Smooth muscle cell (in vitro differentiated cells): ENCODE results near the gene KRTAP10-3. TPM values are rescaled to one million over a fixed set of nuclear protein-coding genes. Genes with fewer than 3 reads are reported as not detected.
"Not testable (repeated sequence)": the region's sequence is repeated elsewhere in the genome, so short reads cannot be mapped to it uniquely, and the experiment has no call there.

Experiments
- DNase-seq: peaks from one replicate; lab custom pipeline; 2025; ENCODE audit not compliant: unreplicated experiment; lab: John Stamatoyannopoulos, UW
- H2AFZ ChIP-seq: fragments of 200-600 bp; sonication (generic); 2 replicates; pipeline ENCODE4 v1.6.0; 2016; ENCODE audit warnings: antibody characterized with exemption, low read depth, mild to moderate bottlenecking
- H3F3A ChIP-seq: fragments of 200-600 bp; sonication (generic); 2 replicates; pipeline ENCODE4 v1.6.0; 2017; ENCODE audit warnings: antibody characterized with exemption, low read depth
- H3K27ac ChIP-seq: fragments of 200-600 bp; sonication (generic); 2 replicates; pipeline ENCODE4 v1.5.1; 2016; ENCODE audit warnings: low read depth, mild to moderate bottlenecking
- H3K27me3 ChIP-seq: fragments of 200-600 bp; sonication (generic); 2 replicates; pipeline ENCODE4 v1.6.1; 2016; ENCODE audit warnings: low read depth, mild to moderate bottlenecking
- H3K36me3 ChIP-seq: fragments of 200-600 bp; sonication (generic); 2 replicates; pipeline ENCODE4 v1.5.1; 2016; ENCODE audit warnings: low read depth
- H3K4me1 ChIP-seq: fragments of 200-600 bp; sonication (generic); 2 replicates; pipeline ENCODE4 v1.5.1; 2016; ENCODE audit warnings: low read depth
- H3K4me2 ChIP-seq: fragments of 200-600 bp; sonication (generic); 2 replicates; pipeline ENCODE4 v1.6.0; 2016; ENCODE audit warnings: mild to moderate bottlenecking
- H3K4me3 ChIP-seq: fragments of 200-600 bp; sonication (generic); 2 replicates; pipeline ENCODE4 v1.5.1; 2016; ENCODE audit warnings: mild to moderate bottlenecking
- H3K79me2 ChIP-seq: fragments of 200-600 bp; sonication (generic); 2 replicates; pipeline ENCODE4 v1.6.0; 2016; ENCODE audit warnings: low read depth, mild to moderate bottlenecking
- H3K9ac ChIP-seq: fragments of 200-600 bp; sonication (generic); 2 replicates; pipeline ENCODE4 v1.6.0; 2016; ENCODE audit warnings: low read depth
- H3K9me3 ChIP-seq: fragments of 200-600 bp; sonication (generic); replicated peaks from 2 replicates; pipeline ENCODE4 v1.5.1; 2016; ENCODE audit warnings: low read depth
- H4K20me1 ChIP-seq: fragments of 200-600 bp; sonication (generic); 2 replicates; pipeline ENCODE4 v1.6.0; 2016; ENCODE audit warnings: low read depth
- CTCF ChIP-seq: fragments of 200-600 bp; sonication (generic); IDR thresholded peaks from 2 replicates; pipeline ENCODE4 v1.5.1; 2017; ENCODE audit warnings: borderline replicate concordance, mild to moderate bottlenecking, antibody characterized with exemption; ENCODE audit not compliant: insufficient read depth, poor library complexity, severe bottlenecking
- WGBS: methylation state at CpG from one replicate; pipeline ENCODE4 v1.1.7; 2016; ENCODE audit warnings: low lambda C conversion rate; 5-methylcytosine and 5-hydroxymethylcytosine counted together
- polyA plus RNA-seq: library from polyadenylated mRNA; unstranded; fragments of >200 nt; fragmentation: Nextera tagmentation; extraction: Ambion mirVana; gene quantifications from 2 replicates; pipeline ENCODE4 v1.2.1, GENCODE V29; 2016
- total RNA-seq: library from RNA; depleted of rRNA; stranded (reverse); fragments of >200 nt; gene quantifications from 2 replicates; pipeline ENCODE4 v1.2.3, GENCODE V29; 2014

The KRTAP10-3 gene
- total and polyA plus RNA-seq, 2 experiments from 2014 or later, result not detected

- H3K79me2 ChIP-seq, result no peaks in the 10 kb centered on the region
- no peak within 1 kb of the TSS for H3K4me3 ChIP-seq
- no peak for TF ChIP-seq CTCF
- peak within 1 kb of the TSS; percentile 11 for H2AFZ ChIP-seq
- H3K27ac ChIP-seq, result peak within 1 kb of the TSS; percentile 57
- no peaks in the 10 kb centered on the region for H3K36me3 ChIP-seq
- no peaks in the 10 kb centered on the region for H3K9me3 ChIP-seq
- H3K27me3 ChIP-seq, result no peaks in the 10 kb centered on the region
- H4K20me1 ChIP-seq, result no peaks in the 10 kb centered on the region
- no peak within 1 kb of the TSS for H3K9ac ChIP-seq
- 88% methylated on average over 33 of the region's 33 CpGs for WGBS
- peaks cover 12% of the 10 kb centered on the region for H3K4me1 ChIP-seq
- no peak for DNase-seq
- peak within 1 kb of the TSS; percentile 16 for H3K4me2 ChIP-seq
- H3F3A ChIP-seq, result peaks cover 3% of the 10 kb centered on the region
Observed at GRCh38 chr21:44592446-44593311, 34.1 kb upstream of the KRTAP10-3 start, which contains the start of gene KRTAP10-6. KRTAP10-6 (minus strand) TSS chr21:44592505; CDS start chr21:44592484, 21 bp downstream.

- not testable (repeated sequence) for H3K27ac ChIP-seq, H3K79me2 ChIP-seq, H4K20me1 ChIP-seq, H3F3A ChIP-seq, H3K9ac ChIP-seq, DNase-seq, H3K36me3 ChIP-seq, H3K9me3 ChIP-seq, H2AFZ ChIP-seq, H3K27me3 ChIP-seq, H3K4me3 ChIP-seq, H3K4me2 ChIP-seq, H3K4me1 ChIP-seq
- 90% methylated on average over 4 of the region's 4 CpGs for WGBS
Observed at GRCh38 chr21:44591801-44592130, 33.2 kb upstream of the KRTAP10-3 start.

GRCh38 chr21:44590897-44591800 lies 32.6 kb upstream of the KRTAP10-3 start:
- not testable (repeated sequence) for H3K27me3 ChIP-seq, H4K20me1 ChIP-seq, H3K9me3 ChIP-seq, H3K4me2 ChIP-seq, H3F3A ChIP-seq, H3K4me3 ChIP-seq, H2AFZ ChIP-seq, H3K27ac ChIP-seq, H3K4me1 ChIP-seq, H3K36me3 ChIP-seq, H3K9ac ChIP-seq, DNase-seq, H3K79me2 ChIP-seq
- WGBS, result 89% methylated on average over 14 of the region's 19 CpGs

- H3K9ac ChIP-seq, result no peak overlapping the region
- H2AFZ ChIP-seq, result no peak overlapping the region
- H3K36me3 ChIP-seq, result no peaks in the 10 kb centered on the region
- no peak overlapping the region for H3K4me2 ChIP-seq
- no peaks in the 10 kb centered on the region for H3K9me3 ChIP-seq
- H3K79me2 ChIP-seq, result no peaks in the 10 kb centered on the region
- no peak overlapping the region for H3K4me3 ChIP-seq
- no peak for TF ChIP-seq CTCF
- H3K4me1 ChIP-seq, result peaks cover 6% of the 10 kb centered on the region
- DNase-seq, result no peak
- WGBS, result 98% methylated on average over 10 of the region's 10 CpGs
- no peak overlapping the region for H3K27ac ChIP-seq
- no peaks in the 10 kb centered on the region for H4K20me1 ChIP-seq
- H3K27me3 ChIP-seq, result no peaks in the 10 kb centered on the region
- no peaks in the 10 kb centered on the region for H3F3A ChIP-seq
Observed at GRCh38 chr21:44590311-44590721, 31.7 kb upstream of the KRTAP10-3 start.
